Neutrophil (primary cell): ENCODE data around the gene PBX2.

Experiments
- H3K27ac ChIP-seq: fragments of 200-600 bp; sonication (generic); 2 replicates; pipeline ENCODE4 v1.5.1; 2016; ENCODE audit warnings: mild to moderate bottlenecking, moderate library complexity
- H3K27me3 ChIP-seq: fragments of 200-600 bp; sonication (generic); 2 replicates; pipeline ENCODE4 v1.6.0; 2016; ENCODE audit warnings: mild to moderate bottlenecking
- H3K36me3 ChIP-seq: fragments of 200-600 bp; sonication (generic); 2 replicates; pipeline ENCODE4 v1.5.1; 2017
- H3K4me1 ChIP-seq, 2 experiments: fragments of 200-600 bp in 1 of 2; sonication (generic) in 1 of 2; 1 replicate in 1 of 2; 2 replicates in 1 of 2; pipeline versions ENCODE4 v1.5.1 to v1.6.1; 2013 to 2016; ENCODE audit warnings: low read depth in 1 of 2, low read length in 1 of 2, mild to moderate bottlenecking in 1 of 2, moderate library complexity in 1 of 2; ENCODE audit not compliant: control insufficient read depth in 1 of 2, insufficient read depth in 1 of 2
- H3K4me3 ChIP-seq, 2 experiments: fragments of 200-600 bp in 1 of 2; sonication (generic) in 1 of 2; 1 replicate in 1 of 2; 2 replicates in 1 of 2; pipeline ENCODE4 v1.5.1; 2013 to 2016; ENCODE audit warnings: low read depth in 1 of 2, low read length in 1 of 2, mild to moderate bottlenecking in 1 of 2, moderate library complexity in 1 of 2
- H3K9me3 ChIP-seq: fragments of 200-600 bp; sonication (generic); 2 replicates; pipeline ENCODE4 v1.5.1; 2016
- TF ChIP-seq, protein P1 (sequence below): fragments of 200-600 bp; sonication (generic); IDR thresholded peaks from 2 replicates; pipeline ENCODE4 v1.5.1; 2016; ENCODE audit warnings: antibody characterized with exemption

PBX2 gene

DNA sequence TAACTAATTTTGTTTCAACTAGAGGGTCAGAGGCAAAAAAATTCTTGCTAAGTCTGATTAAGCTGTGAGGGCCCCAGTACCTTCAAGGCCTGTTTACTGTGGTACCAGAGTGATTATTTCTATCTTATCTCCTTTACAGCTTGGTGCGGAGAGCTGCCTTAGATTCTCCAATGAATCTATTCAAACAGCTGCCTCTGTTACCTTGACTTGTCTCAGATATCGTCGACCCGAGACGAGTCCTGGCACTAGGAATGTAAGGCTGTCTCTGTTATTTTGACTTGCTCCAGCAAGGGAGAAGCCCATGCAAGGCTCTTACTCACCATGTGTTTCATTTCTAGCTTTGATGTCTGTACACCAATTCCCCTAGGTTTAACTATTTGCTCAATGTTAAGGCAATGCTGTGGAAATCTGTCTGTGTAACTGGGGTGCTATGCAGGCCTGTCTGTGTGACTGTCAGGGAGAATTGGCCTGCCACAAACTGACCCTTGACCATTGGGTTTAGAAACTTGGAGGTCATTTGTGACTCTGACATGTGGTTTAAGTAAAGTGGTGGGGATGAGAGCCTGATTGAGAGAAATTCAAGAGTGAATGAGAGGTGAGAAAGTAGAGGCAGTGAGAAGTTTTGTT lies 49.5 kb downstream of the PBX2 start:
- TF ChIP-seq, protein P1, sequence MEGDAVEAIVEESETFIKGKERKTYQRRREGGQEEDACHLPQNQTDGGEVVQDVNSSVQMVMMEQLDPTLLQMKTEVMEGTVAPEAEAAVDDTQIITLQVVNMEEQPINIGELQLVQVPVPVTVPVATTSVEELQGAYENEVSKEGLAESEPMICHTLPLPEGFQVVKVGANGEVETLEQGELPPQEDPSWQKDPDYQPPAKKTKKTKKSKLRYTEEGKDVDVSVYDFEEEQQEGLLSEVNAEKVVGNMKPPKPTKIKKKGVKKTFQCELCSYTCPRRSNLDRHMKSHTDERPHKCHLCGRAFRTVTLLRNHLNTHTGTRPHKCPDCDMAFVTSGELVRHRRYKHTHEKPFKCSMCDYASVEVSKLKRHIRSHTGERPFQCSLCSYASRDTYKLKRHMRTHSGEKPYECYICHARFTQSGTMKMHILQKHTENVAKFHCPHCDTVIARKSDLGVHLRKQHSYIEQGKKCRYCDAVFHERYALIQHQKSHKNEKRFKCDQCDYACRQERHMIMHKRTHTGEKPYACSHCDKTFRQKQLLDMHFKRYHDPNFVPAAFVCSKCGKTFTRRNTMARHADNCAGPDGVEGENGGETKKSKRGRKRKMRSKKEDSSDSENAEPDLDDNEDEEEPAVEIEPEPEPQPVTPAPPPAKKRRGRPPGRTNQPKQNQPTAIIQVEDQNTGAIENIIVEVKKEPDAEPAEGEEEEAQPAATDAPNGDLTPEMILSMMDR, result no peak
- peaks cover 10% of the 10 kb centered on the region for H3K27me3 ChIP-seq
- H3K36me3 ChIP-seq, result no peaks in the 10 kb centered on the region
- no peaks in the 10 kb centered on the region for H3K9me3 ChIP-seq
- no peak overlapping the region for H3K4me3 ChIP-seq
- no peaks in the 10 kb centered on the region for H3K4me1 ChIP-seq
- H3K27ac ChIP-seq, result no peak overlapping the region

DNA sequence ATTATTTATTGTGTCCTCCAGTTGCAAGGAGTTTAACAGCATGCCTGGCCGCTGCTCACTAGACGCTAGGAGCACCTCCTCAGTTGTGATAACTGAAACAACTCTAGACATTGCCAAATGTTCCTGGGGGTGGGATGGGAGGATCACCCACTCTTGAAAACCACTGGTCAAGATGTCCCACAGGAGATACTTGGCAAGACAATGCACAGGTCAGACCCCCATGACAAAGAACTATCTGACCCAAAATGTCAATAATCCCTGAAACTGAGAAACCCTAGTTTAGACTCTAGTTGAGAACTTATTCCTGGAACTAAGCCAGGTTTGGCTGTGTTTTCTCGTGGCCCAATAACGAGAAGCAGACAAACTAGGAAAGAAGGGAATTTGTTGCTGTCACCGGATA lies 50.4 kb downstream of the PBX2 start:
- Histone ChIP-seq H3K27ac (no peak overlapping the region), H3K4me3 (no peak overlapping the region), H3K9me3 (no peaks in the 10 kb centered on the region), H3K36me3 (no peaks in the 10 kb centered on the region), H3K27me3 (peaks cover 19% of the 10 kb centered on the region), H3K4me1 (no peaks in the 10 kb centered on the region)
- TF ChIP-seq, protein P1, result no peak

DNA sequence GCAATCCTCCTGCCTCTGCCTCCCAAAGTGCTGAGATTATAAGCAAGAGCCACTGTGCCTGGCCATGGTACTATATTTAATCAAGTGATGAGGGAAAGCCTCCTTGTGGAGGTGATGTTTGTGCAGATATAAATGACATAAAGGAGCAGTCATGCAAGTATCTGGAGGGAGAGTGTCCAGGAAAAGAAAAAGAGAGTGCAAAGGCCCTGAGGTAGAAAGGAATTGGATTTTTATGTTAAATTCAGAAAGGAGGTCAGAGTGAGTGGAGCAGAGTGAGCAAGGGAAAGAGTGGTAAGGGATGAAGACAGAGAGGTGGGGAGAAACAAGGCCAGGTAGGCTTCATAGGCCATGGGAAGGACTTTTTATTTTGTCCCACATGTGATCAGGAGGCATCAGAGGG lies 52.5 kb downstream of the PBX2 start:
- H3K4me3 ChIP-seq, result no peak overlapping the region
- no peaks in the 10 kb centered on the region for H3K36me3 ChIP-seq
- no peak overlapping the region for H3K27ac ChIP-seq
- H3K9me3 ChIP-seq, result no peaks in the 10 kb centered on the region
- TF ChIP-seq, protein P1, result no peak
- no peaks in the 10 kb centered on the region for H3K4me1 ChIP-seq
- H3K27me3 ChIP-seq, result peaks cover 40% of the 10 kb centered on the region
